ENCODE results near the gene NPY5R.

- no peak for TF ChIP-seq ZSCAN16 (tag by site-specific recombination; IDR thresholded peaks at IDR 0.05)
- no peak for TF ChIP-seq REST (tag by site-specific recombination; IDR thresholded peaks at IDR 0.05)
- TF ChIP-seq CTCF (tag by site-specific recombination; IDR thresholded peaks at IDR 0.05): no peak
- no peak for TF ChIP-seq ZNF280D (tag by site-specific recombination; IDR thresholded peaks at IDR 0.05)
- no peak for TF ChIP-seq ZNF426 (tag by site-specific recombination; IDR thresholded peaks at IDR 0.05)
- no peak for TF ChIP-seq ZBTB8A (tag by site-specific recombination; IDR thresholded peaks at IDR 0.05)
- TF ChIP-seq ZNF274 (IDR thresholded peaks at IDR 0.05; ENCODE audit: low read length): no peak
- no peak for TF ChIP-seq ZNF274 (tag by site-specific recombination; IDR thresholded peaks at IDR 0.05; ENCODE audit: borderline replicate concordance)
- TF ChIP-seq YY1 (tag by site-specific recombination; IDR thresholded peaks at IDR 0.05): no peak
- TF ChIP-seq ZBTB48 (tag by site-specific recombination; IDR thresholded peaks at IDR 0.05): no peak
- TF ChIP-seq PBX3 (CRISPR knock-in tag; IDR thresholded peaks at IDR 0.05): no peak
Measured at GRCh38 chr4:163295138-163295537, 48.6 kb upstream of the NPY5R start.

Measured in HEK293 (cell line).